ENCODE measurements around the gene PABPC3. TPM values are rescaled to one million over a fixed set of nuclear protein-coding genes. Genes with fewer than 3 reads are reported as not detected.

Gene PABPC3
- polyA plus RNA-seq, 1 of the 3 experiments (the other 2 are of a cell fraction) = 0.02 TPM

DNA sequence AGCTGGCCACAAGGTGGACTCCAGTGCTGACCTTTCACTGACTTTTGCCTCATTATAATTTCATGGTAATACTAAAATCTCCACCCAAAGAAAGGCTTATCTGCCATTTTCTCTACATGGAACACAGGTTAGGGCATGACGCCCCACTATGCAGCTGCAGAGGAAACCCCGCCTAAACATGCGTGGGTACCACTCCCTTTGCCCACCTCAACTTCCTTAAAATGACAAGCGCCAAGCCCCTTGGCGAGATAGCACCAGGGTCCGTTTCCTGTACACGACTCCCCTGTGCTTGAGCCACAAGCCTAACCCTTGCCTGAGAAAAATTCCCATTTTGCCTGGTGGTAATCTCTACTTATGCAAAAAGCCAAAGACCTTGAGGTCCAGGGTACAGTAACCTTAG lies 36.0 kb upstream of the PABPC3 start:
- no peak for DNase-seq
- WGBS (ENCODE audit: low lambda C conversion rate) = 10% methylated on average over 7 of the region's 7 CpGs
- Histone ChIP-seq H3K4me3 (ENCODE audit: low read depth in 2 of 2, low read length in 1 of 2) (no peak overlapping the region), H3K27ac (ENCODE audit: low read depth in 2 of 2, low read length in 1 of 2) (no peak overlapping the region), H4K20me1 (ENCODE audit: insufficient read depth) (no peaks in the 10 kb centered on the region), H2AFZ (ENCODE audit: low read depth) (no peak overlapping the region), H3K4me1 (ENCODE audit: control insufficient read depth in 1 of 2, insufficient read depth in 2 of 2, low read depth in 1 of 2, low read length in 1 of 2) (no peaks in the 10 kb centered on the region), H3K27me3 (ENCODE audit: insufficient read depth) (no peaks in the 10 kb centered on the region; the same call in 1 of the 2 replicates), H3K9ac (no peak overlapping the region), H3K36me3 (replicated peaks in 1 of 2; ENCODE audit: control insufficient read depth in 1 of 2, insufficient read depth in 2 of 2, low read length in 1 of 2) (no peaks in the 10 kb centered on the region), H3K79me2 (ENCODE audit: insufficient read depth) (no peaks in the 10 kb centered on the region), H3F3A (replicated peaks; ENCODE audit: insufficient read depth) (no peaks in the 10 kb centered on the region), H3K9me2 (no peaks in the 10 kb centered on the region), H3K4me2 (no peak overlapping the region), H3K9me3 (no peaks in the 10 kb centered on the region)
- ChIA-PET POLR2A (interaction anchor here (0.6 kb wide), 1 partner anchor 320 kb away, joined by 3 read pairs; no protein-coding TSS in a partner anchor), CTCF (no interaction called here)
- no peak for TF ChIP-seq TEAD4 (IDR thresholded peaks at IDR 0.05; ENCODE audit: borderline replicate concordance, insufficient read depth)
- TF ChIP-seq SMC3 (IDR thresholded peaks at IDR 0.05; ENCODE audit: low read depth, low read length) = no peak
- no peak for TF ChIP-seq FOXM1 (IDR thresholded peaks at IDR 0.05; ENCODE audit: low read depth)
- TF ChIP-seq EP300 (IDR thresholded peaks at IDR 0.05; ENCODE audit: borderline replicate concordance in 1 of 2, low read depth in 1 of 2, low read length in 1 of 2) = no peak
- TF ChIP-seq MEF2A (IDR thresholded peaks at IDR 0.05; ENCODE audit: borderline replicate concordance, low read depth) = no peak
- TF ChIP-seq, protein P1, sequence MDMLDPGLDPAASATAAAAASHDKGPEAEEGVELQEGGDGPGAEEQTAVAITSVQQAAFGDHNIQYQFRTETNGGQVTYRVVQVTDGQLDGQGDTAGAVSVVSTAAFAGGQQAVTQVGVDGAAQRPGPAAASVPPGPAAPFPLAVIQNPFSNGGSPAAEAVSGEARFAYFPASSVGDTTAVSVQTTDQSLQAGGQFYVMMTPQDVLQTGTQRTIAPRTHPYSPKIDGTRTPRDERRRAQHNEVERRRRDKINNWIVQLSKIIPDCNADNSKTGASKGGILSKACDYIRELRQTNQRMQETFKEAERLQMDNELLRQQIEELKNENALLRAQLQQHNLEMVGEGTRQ (IDR thresholded peaks at IDR 0.05; ENCODE audit: borderline replicate concordance, low read depth, low read length) = no peak
- TF ChIP-seq YY1 (IDR thresholded peaks at IDR 0.05; ENCODE audit: low read depth) = no peak
- TF ChIP-seq JUND (IDR thresholded peaks at IDR 0.05) = no peak
- no peak for TF ChIP-seq GABPA (IDR thresholded peaks at IDR 0.05; ENCODE audit: low read depth)
- TF ChIP-seq TCF12 (IDR thresholded peaks at IDR 0.05) = no peak
- TF ChIP-seq MXI1 (IDR thresholded peaks at IDR 0.05; ENCODE audit: low read depth, low read length) = no peak
- no peak for TF ChIP-seq NRF1 (IDR thresholded peaks at IDR 0.05; ENCODE audit: low read depth, low read length)
- no peak for TF ChIP-seq CHD2 (IDR thresholded peaks at IDR 0.05; ENCODE audit: low read length, partially characterized antibody)

GRCh38 chr13:25062479-25062878 lies 33.5 kb upstream of the PABPC3 start:
- Histone ChIP-seq H3K27me3 (ENCODE audit: insufficient read depth) (peaks cover 6% of the 10 kb centered on the region; the same call in 1 of the 2 replicates), H3K27ac (ENCODE audit: low read depth in 2 of 2, low read length in 1 of 2) (no peak overlapping the region), H3K4me2 (no peak overlapping the region), H3K4me3 (ENCODE audit: low read depth in 2 of 2, low read length in 1 of 2) (no peak overlapping the region), H4K20me1 (ENCODE audit: insufficient read depth) (no peaks in the 10 kb centered on the region), H3K9me3 (no peaks in the 10 kb centered on the region), H3K4me1 (ENCODE audit: control insufficient read depth in 1 of 2, insufficient read depth in 2 of 2, low read depth in 1 of 2, low read length in 1 of 2) (no peaks in the 10 kb centered on the region), H3K36me3 (replicated peaks in 1 of 2; ENCODE audit: control insufficient read depth in 1 of 2, insufficient read depth in 2 of 2, low read length in 1 of 2) (no peaks in the 10 kb centered on the region), H2AFZ (ENCODE audit: low read depth) (no peak overlapping the region), H3F3A (replicated peaks; ENCODE audit: insufficient read depth) (no peaks in the 10 kb centered on the region), H3K9me2 (no peaks in the 10 kb centered on the region), H3K79me2 (ENCODE audit: insufficient read depth) (no peaks in the 10 kb centered on the region), H3K9ac (no peak overlapping the region)
- POLR2A ChIA-PET = no interaction called here
- DNase-seq = no peak
- 24% methylated on average over 5 of the region's 5 CpGs for WGBS (ENCODE audit: low lambda C conversion rate)
- CTCF ChIA-PET = interaction anchor here (0.7 kb wide), 1 partner anchor 50 kb away, joined by 3 read pairs; no protein-coding TSS in a partner anchor
- TF ChIP-seq, protein P2, sequence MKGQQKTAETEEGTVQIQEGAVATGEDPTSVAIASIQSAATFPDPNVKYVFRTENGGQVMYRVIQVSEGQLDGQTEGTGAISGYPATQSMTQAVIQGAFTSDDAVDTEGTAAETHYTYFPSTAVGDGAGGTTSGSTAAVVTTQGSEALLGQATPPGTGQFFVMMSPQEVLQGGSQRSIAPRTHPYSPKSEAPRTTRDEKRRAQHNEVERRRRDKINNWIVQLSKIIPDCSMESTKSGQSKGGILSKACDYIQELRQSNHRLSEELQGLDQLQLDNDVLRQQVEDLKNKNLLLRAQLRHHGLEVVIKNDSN (IDR thresholded peaks at IDR 0.05; ENCODE audit: borderline replicate concordance, low read depth) = no peak
- TF ChIP-seq, protein P3, sequence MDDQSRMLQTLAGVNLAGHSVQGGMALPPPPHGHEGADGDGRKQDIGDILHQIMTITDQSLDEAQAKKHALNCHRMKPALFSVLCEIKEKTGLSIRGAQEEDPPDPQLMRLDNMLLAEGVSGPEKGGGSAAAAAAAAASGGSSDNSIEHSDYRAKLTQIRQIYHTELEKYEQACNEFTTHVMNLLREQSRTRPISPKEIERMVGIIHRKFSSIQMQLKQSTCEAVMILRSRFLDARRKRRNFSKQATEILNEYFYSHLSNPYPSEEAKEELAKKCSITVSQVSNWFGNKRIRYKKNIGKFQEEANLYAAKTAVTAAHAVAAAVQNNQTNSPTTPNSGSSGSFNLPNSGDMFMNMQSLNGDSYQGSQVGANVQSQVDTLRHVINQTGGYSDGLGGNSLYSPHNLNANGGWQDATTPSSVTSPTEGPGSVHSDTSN (IDR thresholded peaks at IDR 0.05) = no peak
- TF ChIP-seq SMC3 (IDR thresholded peaks at IDR 0.05; ENCODE audit: low read depth, low read length) = no peak
- TF ChIP-seq TAF1 (IDR thresholded peaks at IDR 0.05; ENCODE audit: borderline replicate concordance, low read depth, low read length) = no peak
- TF ChIP-seq, protein P4, sequence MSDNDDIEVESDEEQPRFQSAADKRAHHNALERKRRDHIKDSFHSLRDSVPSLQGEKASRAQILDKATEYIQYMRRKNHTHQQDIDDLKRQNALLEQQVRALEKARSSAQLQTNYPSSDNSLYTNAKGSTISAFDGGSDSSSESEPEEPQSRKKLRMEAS (IDR thresholded peaks at IDR 0.05; ENCODE audit: low read depth) = no peak
- TF ChIP-seq REST (IDR thresholded peaks at IDR 0.05; ENCODE audit: low read depth, low read length) = no peak
- TF ChIP-seq GATA2 (CRISPR knock-in tag; IDR thresholded peaks at IDR 0.05) = no peak
- no peak for TF ChIP-seq EZH2phosphoT487 (IDR thresholded peaks at IDR 0.05; ENCODE audit: borderline replicate concordance, low read depth)
- TF ChIP-seq, protein P5, sequence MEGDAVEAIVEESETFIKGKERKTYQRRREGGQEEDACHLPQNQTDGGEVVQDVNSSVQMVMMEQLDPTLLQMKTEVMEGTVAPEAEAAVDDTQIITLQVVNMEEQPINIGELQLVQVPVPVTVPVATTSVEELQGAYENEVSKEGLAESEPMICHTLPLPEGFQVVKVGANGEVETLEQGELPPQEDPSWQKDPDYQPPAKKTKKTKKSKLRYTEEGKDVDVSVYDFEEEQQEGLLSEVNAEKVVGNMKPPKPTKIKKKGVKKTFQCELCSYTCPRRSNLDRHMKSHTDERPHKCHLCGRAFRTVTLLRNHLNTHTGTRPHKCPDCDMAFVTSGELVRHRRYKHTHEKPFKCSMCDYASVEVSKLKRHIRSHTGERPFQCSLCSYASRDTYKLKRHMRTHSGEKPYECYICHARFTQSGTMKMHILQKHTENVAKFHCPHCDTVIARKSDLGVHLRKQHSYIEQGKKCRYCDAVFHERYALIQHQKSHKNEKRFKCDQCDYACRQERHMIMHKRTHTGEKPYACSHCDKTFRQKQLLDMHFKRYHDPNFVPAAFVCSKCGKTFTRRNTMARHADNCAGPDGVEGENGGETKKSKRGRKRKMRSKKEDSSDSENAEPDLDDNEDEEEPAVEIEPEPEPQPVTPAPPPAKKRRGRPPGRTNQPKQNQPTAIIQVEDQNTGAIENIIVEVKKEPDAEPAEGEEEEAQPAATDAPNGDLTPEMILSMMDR (IDR thresholded peaks at IDR 0.05) = no peak
